GM12865 (cell line): Measurements from ENCODE around the gene CLPTM1L.
"Not testable (repeated sequence)": the region's sequence is repeated elsewhere in the genome, so short reads cannot be mapped to it uniquely, and the experiment has no call there.

ENCODE experiments used
- DNase-seq: peaks from one replicate; pipeline ENCODE4 v3.0.0; 2010; ENCODE audit warnings: low read depth
- H3K4me3 ChIP-seq: 2 replicates; pipeline ENCODE4 v1.5.1; 2011; ENCODE audit warnings: mild to moderate bottlenecking, low read depth, low read length, control low read depth
- CTCF ChIP-seq: IDR thresholded peaks from 2 replicates; pipeline ENCODE4 v1.5.1; 2011; ENCODE audit warnings: low read length, control low read depth, low read depth, inconsistent platforms; ENCODE audit not compliant: insufficient read depth; ENCODE audit errors: missing control alignments

Gene CLPTM1L

DNA sequence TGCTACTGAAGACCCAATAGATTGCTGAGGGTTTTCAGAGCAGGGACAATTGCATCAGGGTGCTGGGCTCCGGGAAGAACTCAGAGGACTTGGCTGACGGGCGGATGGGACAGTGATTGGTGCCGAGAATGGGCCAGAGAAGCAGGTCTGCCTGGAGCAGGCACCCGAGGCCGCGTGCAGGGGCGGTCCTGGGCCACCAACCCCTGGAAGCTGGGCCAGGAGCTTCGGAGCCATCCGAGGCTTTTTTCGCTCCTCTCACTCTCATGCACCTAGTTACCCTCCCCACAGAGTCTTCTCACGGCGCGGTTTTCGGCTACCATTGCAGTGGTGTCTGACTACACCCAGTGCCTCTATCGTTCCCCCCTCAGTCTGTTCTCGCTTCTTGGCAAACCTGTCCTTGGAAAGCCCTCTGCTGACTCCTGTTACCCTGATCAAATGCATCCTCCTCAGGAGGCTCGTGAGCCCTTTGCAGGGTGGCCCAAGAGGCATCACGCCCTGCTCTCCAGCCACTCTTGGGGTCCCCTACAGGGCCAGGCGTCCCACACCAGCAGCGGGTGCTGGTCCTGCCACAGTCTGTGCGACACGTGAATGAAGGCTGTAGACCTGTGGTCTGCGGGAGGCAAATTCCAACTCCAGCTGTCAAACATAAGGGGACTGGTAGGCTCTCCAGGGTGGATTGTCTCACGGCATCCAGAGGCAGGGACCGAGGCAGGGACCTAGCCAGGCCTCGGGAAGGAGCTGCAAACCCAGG is 1.2 kb upstream of the CLPTM1L start:
- peak overlapping the region; percentile 86 for H3K4me3 ChIP-seq
- TF ChIP-seq CTCF = no peak
- DNase-seq = no peak

DNA sequence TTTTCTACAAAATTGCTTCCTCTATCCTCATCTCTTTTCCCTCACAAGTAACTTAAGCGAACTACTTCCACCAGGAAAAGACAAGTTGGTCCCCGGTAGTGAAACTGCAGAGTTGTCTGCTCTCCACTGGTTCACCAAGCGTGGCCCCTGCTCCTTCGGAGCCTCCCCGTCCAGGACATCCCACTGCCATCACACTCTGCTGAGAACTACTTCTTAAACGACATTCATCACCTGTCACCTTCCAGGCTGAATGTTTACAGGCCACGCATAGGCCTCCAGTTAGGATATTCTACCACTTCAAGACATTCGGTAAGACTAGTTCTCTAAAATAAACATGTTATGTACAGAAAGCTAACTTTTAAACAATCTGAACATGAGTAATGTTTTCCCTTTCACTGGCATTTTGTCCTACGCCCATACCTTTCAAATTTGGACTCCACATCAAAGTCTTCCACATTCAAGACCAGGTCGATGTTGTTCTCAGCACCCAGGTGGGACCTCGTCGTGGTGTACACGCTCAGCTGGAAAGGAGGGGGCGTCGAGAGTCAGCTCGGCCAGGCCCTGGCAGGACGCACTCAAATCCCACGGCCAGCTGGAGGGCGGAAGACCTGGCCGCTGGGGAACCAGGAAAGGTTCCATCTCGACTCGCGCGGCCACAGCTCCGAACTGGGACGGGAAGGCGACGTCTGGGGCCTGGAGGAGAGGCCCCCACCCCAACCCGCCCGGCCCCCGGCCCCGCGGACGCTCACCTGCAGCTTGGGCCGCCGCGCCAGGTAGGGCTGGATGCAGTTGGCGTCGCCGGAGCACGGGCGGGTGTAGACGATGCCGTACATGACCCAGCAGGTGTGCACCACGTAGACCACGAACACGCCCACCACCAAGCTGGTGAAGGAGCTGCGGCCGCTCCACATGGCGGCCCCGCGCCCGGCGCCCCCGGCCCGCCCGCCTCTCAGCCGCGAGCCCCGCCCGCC is 683 bp downstream of the CLPTM1L start:
- peak overlapping the region; percentile 66 for H3K4me3 ChIP-seq
- no peak for TF ChIP-seq CTCF
- peak; percentile 26 for DNase-seq

DNA sequence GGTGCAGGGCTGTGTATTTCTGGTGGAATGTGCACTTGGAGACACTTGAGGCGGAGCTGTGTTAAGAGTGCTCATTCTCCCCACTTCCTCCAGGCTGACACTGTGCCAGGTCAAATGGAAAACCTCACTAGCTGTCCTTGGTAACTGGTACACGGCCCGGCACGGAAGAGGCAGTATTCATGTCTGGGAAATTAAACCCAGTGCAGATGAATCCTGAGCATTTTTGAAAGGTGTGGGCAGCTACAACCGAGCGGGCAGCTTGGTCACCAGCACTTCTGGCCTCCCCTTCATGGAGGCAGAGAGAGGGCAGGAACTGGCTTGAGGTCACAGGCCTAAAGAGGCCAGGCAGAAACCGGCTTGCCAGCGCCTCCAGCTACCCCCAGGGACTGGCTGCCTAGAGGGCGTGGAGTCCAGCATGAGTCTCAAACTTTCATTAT is 1.6 kb downstream of the CLPTM1L start:
- peak overlapping the region; percentile 66 for H3K4me3 ChIP-seq
- TF ChIP-seq CTCF = no peak
- no peak for DNase-seq

GRCh38 chr5:1342711-1343110 is 2.2 kb downstream of the CLPTM1L start:
- H3K4me3 ChIP-seq, DNase-seq: not testable (repeated sequence)

DNA sequence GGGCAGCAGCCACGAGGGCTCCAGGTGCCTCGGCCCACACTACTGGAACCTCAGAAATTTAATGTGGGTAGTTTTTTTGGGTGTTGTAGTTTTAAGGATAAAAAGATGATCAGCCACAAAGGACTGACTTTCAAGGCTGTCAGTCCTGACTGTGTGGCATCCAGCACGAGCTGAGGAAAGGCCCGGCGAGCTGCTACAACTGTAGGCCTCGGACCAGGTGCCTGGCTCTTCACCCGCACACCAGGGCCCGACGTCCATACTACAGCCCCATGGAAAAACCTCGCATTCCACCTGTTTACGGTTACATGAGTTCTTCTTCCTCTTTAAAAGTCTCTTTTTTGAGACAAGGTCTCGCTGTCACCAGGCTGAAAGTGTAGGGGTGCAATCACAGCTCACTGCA is 2.6 kb downstream of the CLPTM1L start:
- no peak for DNase-seq
- H3K4me3 ChIP-seq = no peak overlapping the region
- TF ChIP-seq CTCF = no peak

DNA sequence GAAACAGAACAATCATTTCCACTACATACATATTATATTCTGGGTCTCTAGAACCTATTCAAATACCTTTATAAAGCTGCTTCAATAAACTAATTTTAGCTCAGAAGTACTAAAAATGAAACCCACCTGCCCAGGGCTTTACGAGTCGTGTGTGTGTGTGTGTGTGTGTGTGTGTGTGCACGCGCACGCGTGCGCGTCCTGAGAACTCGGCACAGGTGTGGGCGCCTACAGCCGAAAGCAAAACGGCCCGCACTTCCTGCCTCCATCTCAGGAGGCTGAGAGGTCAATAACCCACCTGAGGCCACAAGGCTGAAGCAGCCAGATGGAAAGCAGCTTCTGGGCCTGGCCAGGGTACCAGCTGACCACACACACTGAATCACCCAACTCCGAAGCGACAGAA is 3.0 kb downstream of the CLPTM1L start:
- peak; percentile 73 for DNase-seq
- TF ChIP-seq CTCF = no peak
- no peak overlapping the region for H3K4me3 ChIP-seq

GRCh38 chr5:1339818-1340210 is 5.1 kb downstream of the CLPTM1L start:
- H3K4me3 ChIP-seq, DNase-seq: not testable (repeated sequence)

DNA sequence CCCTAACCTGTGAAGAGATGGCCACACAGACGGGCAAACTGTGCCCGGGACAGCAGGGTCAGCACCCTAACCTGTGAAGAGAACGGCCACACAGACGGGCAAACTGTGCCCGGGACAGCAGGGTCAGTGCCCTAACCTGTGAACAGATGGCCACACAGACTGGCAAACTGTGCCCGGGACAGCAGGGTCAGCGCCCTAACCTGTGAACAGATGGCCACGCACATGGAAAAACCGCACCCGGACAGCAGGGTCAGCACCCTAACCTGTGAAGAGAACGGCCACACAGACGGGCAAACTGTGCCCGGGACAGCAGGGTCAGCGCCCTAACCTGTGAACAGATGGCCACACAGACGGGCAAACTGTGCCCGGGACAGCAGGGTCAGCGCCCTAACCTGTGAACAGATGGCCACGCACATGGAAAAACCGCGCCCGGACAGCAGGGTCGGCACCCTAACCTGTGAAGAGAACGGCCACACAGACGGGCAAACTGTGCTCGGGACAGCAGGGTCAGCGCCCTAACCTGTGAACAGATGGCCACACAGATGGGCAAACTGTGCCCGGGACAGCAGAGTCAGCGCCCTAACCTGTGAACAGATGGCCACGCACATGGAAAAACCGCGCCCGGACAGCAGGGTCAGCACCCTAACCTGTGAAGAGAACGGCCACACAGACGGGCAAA is 5.6 kb downstream of the CLPTM1L start:
- not testable (repeated sequence) for DNase-seq, H3K4me3 ChIP-seq
